GM13976 (cell line): ENCODE data around the gene FAM193B.

Experiments used
- DNase-seq: peaks from one replicate; pipeline ENCODE4 v3.0.0; 2012; ENCODE audit warnings: low spot score
- in situ Hi-C: fragments of 300-500 bp; cut with MboI; formaldehyde crosslinking; loops from one replicate; pipeline ENCODE4 v1.12.0; 2022; ENCODE audit warnings: low sequenced_read_pairs, mixed read lengths, inconsistent platforms; ENCODE audit not compliant: unreplicated experiment
- TF ChIP-seq, protein P1 (sequence below): IDR thresholded peaks from 2 replicates; pipeline ENCODE4 v1.5.1; 2012; ENCODE audit warnings: borderline replicate concordance, mild to moderate bottlenecking; ENCODE audit not compliant: insufficient read depth; ENCODE audit errors: extremely low read depth, missing control alignments, control extremely low read depth

The FAM193B gene

DNA sequence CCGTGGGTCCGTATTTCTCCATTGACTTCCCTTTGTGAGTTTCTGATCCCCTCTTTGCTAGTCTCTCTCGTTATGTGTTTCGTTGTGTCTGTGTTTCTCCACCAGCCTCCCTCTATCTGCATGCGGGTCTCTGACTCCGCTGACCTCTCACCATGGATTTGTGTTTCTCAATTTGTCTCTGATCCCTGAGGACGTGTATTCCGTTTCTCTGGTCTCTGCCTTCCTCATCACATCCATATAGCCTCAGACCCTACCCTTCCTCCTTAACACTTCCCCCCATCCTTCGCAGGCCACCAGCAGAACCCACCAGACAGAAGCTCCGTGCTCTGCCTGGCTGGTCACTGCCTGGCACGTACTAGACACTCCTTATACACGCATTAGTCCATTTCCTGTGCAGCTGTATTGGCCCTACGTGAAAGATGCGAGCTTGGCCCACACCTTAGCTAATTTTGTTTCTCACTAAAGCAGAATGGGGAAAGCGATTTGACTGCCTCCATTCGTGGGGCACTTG lies 46.2 kb upstream of the FAM193B start:
- in situ Hi-C loops, result loop anchor here (25.0 kb wide), 1 partner anchor 462 kb away; no protein-coding TSS in a partner anchor
- no peak for DNase-seq
- TF ChIP-seq, protein P1, sequence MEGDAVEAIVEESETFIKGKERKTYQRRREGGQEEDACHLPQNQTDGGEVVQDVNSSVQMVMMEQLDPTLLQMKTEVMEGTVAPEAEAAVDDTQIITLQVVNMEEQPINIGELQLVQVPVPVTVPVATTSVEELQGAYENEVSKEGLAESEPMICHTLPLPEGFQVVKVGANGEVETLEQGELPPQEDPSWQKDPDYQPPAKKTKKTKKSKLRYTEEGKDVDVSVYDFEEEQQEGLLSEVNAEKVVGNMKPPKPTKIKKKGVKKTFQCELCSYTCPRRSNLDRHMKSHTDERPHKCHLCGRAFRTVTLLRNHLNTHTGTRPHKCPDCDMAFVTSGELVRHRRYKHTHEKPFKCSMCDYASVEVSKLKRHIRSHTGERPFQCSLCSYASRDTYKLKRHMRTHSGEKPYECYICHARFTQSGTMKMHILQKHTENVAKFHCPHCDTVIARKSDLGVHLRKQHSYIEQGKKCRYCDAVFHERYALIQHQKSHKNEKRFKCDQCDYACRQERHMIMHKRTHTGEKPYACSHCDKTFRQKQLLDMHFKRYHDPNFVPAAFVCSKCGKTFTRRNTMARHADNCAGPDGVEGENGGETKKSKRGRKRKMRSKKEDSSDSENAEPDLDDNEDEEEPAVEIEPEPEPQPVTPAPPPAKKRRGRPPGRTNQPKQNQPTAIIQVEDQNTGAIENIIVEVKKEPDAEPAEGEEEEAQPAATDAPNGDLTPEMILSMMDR, result no peak

DNA sequence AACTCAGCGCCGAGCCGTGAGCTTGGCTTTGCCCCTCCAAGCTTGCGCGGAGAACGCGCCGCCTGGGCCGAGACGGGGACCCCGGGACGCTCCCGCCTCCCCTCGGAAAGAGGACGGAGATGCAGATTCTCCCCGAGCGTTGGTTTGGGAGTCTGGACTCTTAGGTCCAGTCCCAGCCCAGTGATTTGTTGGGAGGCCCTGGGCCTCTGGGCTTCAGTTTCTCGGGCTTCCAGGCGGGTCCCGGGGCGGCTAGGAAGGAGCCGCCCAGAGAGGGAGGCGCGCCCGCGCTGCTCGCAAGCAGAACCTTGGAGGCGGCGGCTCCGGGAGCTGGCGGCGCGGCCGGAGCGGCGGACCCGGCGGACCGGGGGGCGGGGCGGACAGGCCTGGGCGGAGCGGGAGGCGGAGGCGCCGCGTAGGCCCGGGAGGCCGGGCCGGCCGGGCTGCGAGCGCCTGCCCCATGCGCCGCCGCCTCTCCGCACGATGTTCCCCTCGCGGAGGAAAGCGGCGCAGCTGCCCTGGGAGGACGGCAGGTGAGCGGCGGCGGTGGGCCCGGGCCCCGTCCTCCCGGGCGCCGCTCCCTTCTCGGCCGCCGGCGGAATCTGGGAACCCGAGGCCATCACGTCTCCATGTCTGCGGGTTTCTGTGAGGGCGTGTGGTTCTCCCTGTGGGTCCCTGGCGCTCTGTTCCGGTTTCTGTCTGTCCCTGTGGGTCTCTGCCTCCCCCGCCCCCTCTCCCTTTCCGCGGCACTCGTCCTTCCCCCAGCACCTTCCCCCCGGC lies 45.6 kb upstream of the FAM193B start, which contains the start of gene B4GALT7:
B4GALT7 (plus strand) TSS at position 402 of the 777 bp plus-strand sequence; CDS start at position 481, 79 bp downstream.
- TF ChIP-seq, protein P1, result no peak
- in situ Hi-C loops, result loop anchor here (25.0 kb wide), 1 partner anchor 462 kb away; no protein-coding TSS in a partner anchor
- DNase-seq, result peak; percentile 94

DNA sequence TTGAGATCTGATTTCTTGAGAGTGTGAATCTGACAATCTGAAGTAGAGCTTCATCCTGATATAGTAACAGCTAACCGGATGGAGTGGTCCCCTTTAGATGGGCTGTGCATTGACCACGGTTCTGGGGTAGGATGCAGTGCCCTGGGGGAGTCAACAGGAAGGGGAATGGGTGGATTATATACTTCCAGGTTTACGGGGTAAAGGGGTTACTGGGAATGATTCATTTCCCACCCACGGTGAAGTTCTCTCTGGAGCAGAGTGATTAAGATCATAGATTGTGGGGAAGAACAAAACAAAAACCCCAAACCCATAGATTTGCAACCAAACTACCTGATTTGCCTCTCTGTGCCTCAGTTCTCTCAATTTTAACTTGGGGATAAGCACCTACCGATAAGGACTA lies 44.1 kb upstream of the FAM193B start:
- TF ChIP-seq, protein P1, result no peak
- no peak for DNase-seq
- in situ Hi-C loops, result no loop called here

DNA sequence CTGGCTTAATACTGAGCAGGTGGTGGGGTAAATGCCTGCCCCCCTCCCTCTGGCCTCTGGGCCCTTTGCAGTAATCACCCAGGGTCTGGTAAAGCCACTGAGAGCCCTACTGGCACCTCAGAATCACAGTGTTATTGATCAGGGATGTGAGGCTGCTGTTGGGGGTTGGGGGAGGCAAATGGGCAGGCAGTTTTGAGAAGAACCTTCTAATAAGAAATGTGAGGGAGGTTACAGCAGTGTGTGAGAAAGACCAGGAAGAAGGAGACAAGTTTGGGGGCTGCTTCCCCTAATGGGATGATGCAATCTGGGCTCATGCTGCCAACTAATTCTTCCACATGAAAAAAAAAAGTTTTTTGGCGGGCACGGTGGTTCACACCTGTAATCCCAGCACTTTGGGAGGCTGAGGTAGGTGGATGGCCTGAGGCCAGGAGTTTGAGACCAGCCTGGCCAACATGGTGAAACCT lies 42.4 kb upstream of the FAM193B start:
- DNase-seq, result no peak
- TF ChIP-seq, protein P1, result no peak
- in situ Hi-C loops, result no loop called here

DNA sequence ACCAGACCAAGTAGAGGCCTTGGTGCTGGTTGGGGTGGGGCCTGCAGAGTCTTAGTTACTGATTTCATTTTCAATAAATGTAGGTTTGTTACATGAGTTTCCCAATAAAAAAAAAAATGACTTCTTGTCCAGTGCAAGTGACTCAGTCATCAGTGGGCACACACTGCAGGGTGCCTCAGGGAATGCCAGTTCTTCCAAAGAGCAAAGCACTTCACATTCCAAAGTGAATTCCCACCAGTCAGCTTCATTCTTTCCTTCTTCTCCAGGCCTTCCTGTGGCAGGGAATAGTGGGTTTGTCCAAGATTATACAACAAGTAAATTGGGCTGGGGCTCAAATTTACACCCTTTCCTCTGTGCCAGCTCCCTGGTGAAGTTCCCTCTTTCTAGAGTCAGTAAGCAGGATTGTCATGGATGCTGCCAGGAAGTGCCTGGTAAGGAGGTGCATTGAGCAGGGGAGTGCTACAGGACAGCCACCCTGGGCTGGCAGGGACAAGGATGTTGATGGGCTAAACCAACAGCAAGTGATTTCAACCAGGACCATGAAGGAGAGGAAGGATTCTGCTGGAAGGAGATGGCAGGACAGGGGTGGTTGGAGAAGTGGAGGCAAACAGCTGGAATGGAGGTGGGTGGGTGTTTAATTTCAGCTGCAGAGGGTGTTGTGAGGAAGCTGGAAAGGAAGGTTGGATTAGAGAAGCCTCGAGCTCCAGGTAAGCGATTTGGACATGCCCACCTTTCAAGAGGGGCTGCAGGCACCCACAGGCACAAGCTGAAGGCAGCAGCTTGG lies 41.8 kb upstream of the FAM193B start:
- TF ChIP-seq, protein P1, result no peak
- DNase-seq, result no peak
- in situ Hi-C loops, result no loop called here

DNA sequence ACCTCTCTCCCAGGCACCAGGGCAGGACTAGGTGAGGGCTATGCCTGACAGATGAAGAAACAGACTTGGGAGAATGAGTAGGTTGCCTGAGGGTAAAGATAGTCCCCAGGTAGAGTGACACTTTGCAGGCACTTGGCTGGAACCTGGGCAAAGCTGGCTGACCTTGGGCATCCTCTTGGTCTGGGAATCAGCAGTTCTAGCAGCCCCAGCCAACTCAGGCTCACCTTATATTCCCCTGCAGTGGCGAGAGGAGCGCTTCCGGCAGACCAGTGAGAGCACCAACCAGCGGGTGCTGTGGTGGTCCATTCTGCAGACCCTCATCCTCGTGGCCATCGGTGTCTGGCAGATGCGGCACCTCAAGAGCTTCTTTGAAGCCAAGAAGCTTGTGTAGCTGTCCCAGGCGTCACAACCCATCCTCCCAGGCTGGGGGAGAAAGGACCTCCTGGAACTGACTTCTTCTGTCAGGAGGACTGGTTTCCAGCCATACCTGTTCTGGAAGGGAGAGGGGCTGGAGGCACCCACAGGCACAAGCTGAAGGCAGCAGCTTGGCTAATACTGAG lies 40.7 kb upstream of the FAM193B start:
- in situ Hi-C loops, result no loop called here
- DNase-seq, result no peak
- TF ChIP-seq, protein P1, result no peak
